CD4-positive, alpha-beta T cell treated with Interleukin-2 at 100 ng/mL for 4 hours (primary cell): ENCODE measurements around the gene ADAM15.

ENCODE experiments used
- DNase-seq: peaks from one replicate; pipeline ENCODE4 v3.0.0-alpha.2; 2020; ENCODE audit warnings: low spot score

Gene ADAM15

GRCh38 chr1:155032886-155033285, 18.2 kb upstream of the ADAM15 start:
- no peak for DNase-seq

GRCh38 chr1:155033524-155033923, 17.6 kb upstream of the ADAM15 start, which contains the start of the genes DCST1 and DCST2:
Gene DCST1, plus strand, starts transcription at chr1:155033824. Its CDS starts 213 bp downstream, at chr1:155034037.
Gene DCST2, minus strand, starts transcription at chr1:155033781. Its CDS starts 80 bp downstream, at chr1:155033701.
- no peak for DNase-seq

- no peak for DNase-seq
Observed at GRCh38 chr1:155034318-155035208, 16.6 kb upstream of the ADAM15 start.

- no peak for DNase-seq
Observed at GRCh38 chr1:155035936-155036335, 15.2 kb upstream of the ADAM15 start.

- DNase-seq: no peak
Observed at GRCh38 chr1:155037043-155037442, 14.1 kb upstream of the ADAM15 start.

GRCh38 chr1:155037851-155038441, 13.2 kb upstream of the ADAM15 start:
- no peak for DNase-seq

- DNase-seq: no peak
Observed at GRCh38 chr1:155038602-155039307, 12.4 kb upstream of the ADAM15 start.

- no peak for DNase-seq
Observed at GRCh38 chr1:155039308-155039669, 11.8 kb upstream of the ADAM15 start.

- no peak for DNase-seq
Observed at GRCh38 chr1:155040358-155041093, 10.6 kb upstream of the ADAM15 start.

GRCh38 chr1:155042789-155043188, 8.3 kb upstream of the ADAM15 start:
- no peak for DNase-seq

GRCh38 chr1:155043301-155043702, 7.8 kb upstream of the ADAM15 start:
- no peak for DNase-seq

- no peak for DNase-seq
Observed at GRCh38 chr1:155043793-155044192, 7.3 kb upstream of the ADAM15 start.

- DNase-seq: no peak
Observed at GRCh38 chr1:155044365-155044764, 6.8 kb upstream of the ADAM15 start.

- DNase-seq: peak; percentile 74
Observed at GRCh38 chr1:155044812-155045657, 6.1 kb upstream of the ADAM15 start.

GRCh38 chr1:155048449-155049334, 2.4 kb upstream of the ADAM15 start:
- DNase-seq: no peak

GRCh38 chr1:155049651-155050559, 1.2 kb upstream of the ADAM15 start:
- no peak for DNase-seq

GRCh38 chr1:155051342-155051776, 243 bp downstream of the ADAM15 start:
- DNase-seq: no peak

- DNase-seq: peak; percentile 46
Observed at GRCh38 chr1:155051777-155052398, 772 bp downstream of the ADAM15 start.
